ENCODE measurements around the gene RNF41.

Gene RNF41

GRCh38 chr12:56258068-56258819 lies 36.5 kb upstream of the RNF41 start, which contains the start of gene ANKRD52:
TSS of gene ANKRD52 (minus strand) at chr12:56258384. CDS start at chr12:56258269, 115 bp downstream.
- Histone ChIP-seq H3K36me3 (ENCODE audit: control insufficient read depth, insufficient read depth, low read length) (peaks cover 23% of the 10 kb centered on the region), H3K9me3 (ENCODE audit: control insufficient read depth, insufficient read depth, low read length) (no peaks in the 10 kb centered on the region), H3K27me3 (ENCODE audit: control insufficient read depth, insufficient read depth, low read length) (no peaks in the 10 kb centered on the region)

GRCh38 chr12:56257491-56258067 lies 35.9 kb upstream of the RNF41 start:
- H3K27me3 ChIP-seq (ENCODE audit: control insufficient read depth, insufficient read depth, low read length) = no peaks in the 10 kb centered on the region

More at GRCh38 chr12:56258068-56258819, 36.5 kb upstream of the RNF41 start, which contains the start of gene ANKRD52:
- Histone ChIP-seq H3K9ac (ENCODE audit: low read depth, low read length) (peak within 1 kb of the TSS; percentile 88), H3K4me3 (ENCODE audit: low read depth, low read length) (peak within 1 kb of the TSS; percentile 94), H3K4me1 (ENCODE audit: control insufficient read depth, insufficient read depth, low read length) (peaks cover 5% of the 10 kb centered on the region)

GRCh38 chr12:56257071-56257470 lies 35.3 kb upstream of the RNF41 start:
- H3K4me3 ChIP-seq (ENCODE audit: low read depth, low read length) = peak overlapping the region; percentile 90
- no peaks in the 10 kb centered on the region for H3K27me3 ChIP-seq (ENCODE audit: control insufficient read depth, insufficient read depth, low read length)
- no peaks in the 10 kb centered on the region for H3K9me3 ChIP-seq (ENCODE audit: control insufficient read depth, insufficient read depth, low read length)
- peaks cover 35% of the 10 kb centered on the region for H3K36me3 ChIP-seq (ENCODE audit: control insufficient read depth, insufficient read depth, low read length)
- H3K9ac ChIP-seq (ENCODE audit: low read depth, low read length) = no peak overlapping the region
- peaks cover 5% of the 10 kb centered on the region for H3K4me1 ChIP-seq (ENCODE audit: control insufficient read depth, insufficient read depth, low read length)

More at GRCh38 chr12:56257491-56258067, 35.9 kb upstream of the RNF41 start:
- H3K9me3 ChIP-seq (ENCODE audit: control insufficient read depth, insufficient read depth, low read length) = no peaks in the 10 kb centered on the region
- H3K4me1 ChIP-seq (ENCODE audit: control insufficient read depth, insufficient read depth, low read length) = peaks cover 5% of the 10 kb centered on the region
- peaks cover 30% of the 10 kb centered on the region for H3K36me3 ChIP-seq (ENCODE audit: control insufficient read depth, insufficient read depth, low read length)
- peak overlapping the region; percentile 90 for H3K4me3 ChIP-seq (ENCODE audit: low read depth, low read length)
- peak overlapping the region; percentile 60 for H3K9ac ChIP-seq (ENCODE audit: low read depth, low read length)

- Histone ChIP-seq H3K4me1 (ENCODE audit: control insufficient read depth, insufficient read depth, low read length) (peaks cover 5% of the 10 kb centered on the region), H3K36me3 (ENCODE audit: control insufficient read depth, insufficient read depth, low read length) (peaks cover 39% of the 10 kb centered on the region), H3K9ac (ENCODE audit: low read depth, low read length) (no peak overlapping the region), H3K27me3 (ENCODE audit: control insufficient read depth, insufficient read depth, low read length) (no peaks in the 10 kb centered on the region), H3K9me3 (ENCODE audit: control insufficient read depth, insufficient read depth, low read length) (no peaks in the 10 kb centered on the region), H3K4me3 (ENCODE audit: low read depth, low read length) (peak overlapping the region; percentile 90)
These were observed 34.7 kb upstream of the RNF41 start for GRCh38 chr12:56256326-56256960.

- Histone ChIP-seq H3K4me1 (ENCODE audit: control insufficient read depth, insufficient read depth, low read length) (peaks cover 5% of the 10 kb centered on the region), H3K4me3 (ENCODE audit: low read depth, low read length) (no peak overlapping the region), H3K9me3 (ENCODE audit: control insufficient read depth, insufficient read depth, low read length) (no peaks in the 10 kb centered on the region), H3K36me3 (ENCODE audit: control insufficient read depth, insufficient read depth, low read length) (peaks cover 42% of the 10 kb centered on the region), H3K9ac (ENCODE audit: low read depth, low read length) (no peak overlapping the region), H3K27me3 (ENCODE audit: control insufficient read depth, insufficient read depth, low read length) (no peaks in the 10 kb centered on the region)
These were observed 33.9 kb upstream of the RNF41 start for GRCh38 chr12:56255671-56256070.

GRCh38 chr12:56253091-56253490 lies 31.4 kb upstream of the RNF41 start:
- Histone ChIP-seq H3K36me3 (ENCODE audit: control insufficient read depth, insufficient read depth, low read length) (peaks cover 57% of the 10 kb centered on the region), H3K4me1 (ENCODE audit: control insufficient read depth, insufficient read depth, low read length) (peaks cover 5% of the 10 kb centered on the region), H3K9me3 (ENCODE audit: control insufficient read depth, insufficient read depth, low read length) (no peaks in the 10 kb centered on the region), H3K9ac (ENCODE audit: low read depth, low read length) (no peak overlapping the region), H3K4me3 (ENCODE audit: low read depth, low read length) (no peak overlapping the region), H3K27me3 (ENCODE audit: control insufficient read depth, insufficient read depth, low read length) (no peaks in the 10 kb centered on the region)

- H3K9ac ChIP-seq (ENCODE audit: low read depth, low read length) = no peak overlapping the region
- peaks cover 62% of the 10 kb centered on the region for H3K36me3 ChIP-seq (ENCODE audit: control insufficient read depth, insufficient read depth, low read length)
- H3K27me3 ChIP-seq (ENCODE audit: control insufficient read depth, insufficient read depth, low read length) = no peaks in the 10 kb centered on the region
- no peak overlapping the region for H3K4me3 ChIP-seq (ENCODE audit: low read depth, low read length)
- peaks cover 5% of the 10 kb centered on the region for H3K4me1 ChIP-seq (ENCODE audit: control insufficient read depth, insufficient read depth, low read length)
- no peaks in the 10 kb centered on the region for H3K9me3 ChIP-seq (ENCODE audit: control insufficient read depth, insufficient read depth, low read length)
These were observed 30.9 kb upstream of the RNF41 start for GRCh38 chr12:56252649-56253048.

- no peaks in the 10 kb centered on the region for H3K27me3 ChIP-seq (ENCODE audit: control insufficient read depth, insufficient read depth, low read length)
- no peaks in the 10 kb centered on the region for H3K4me1 ChIP-seq (ENCODE audit: control insufficient read depth, insufficient read depth, low read length)
- H3K36me3 ChIP-seq (ENCODE audit: control insufficient read depth, insufficient read depth, low read length) = peaks cover 68% of the 10 kb centered on the region
- H3K9ac ChIP-seq (ENCODE audit: low read depth, low read length) = no peak overlapping the region
- H3K9me3 ChIP-seq (ENCODE audit: control insufficient read depth, insufficient read depth, low read length) = no peaks in the 10 kb centered on the region
- H3K4me3 ChIP-seq (ENCODE audit: low read depth, low read length) = no peak overlapping the region
These were observed 27.0 kb upstream of the RNF41 start for GRCh38 chr12:56248711-56249110.

- Histone ChIP-seq H3K36me3 (ENCODE audit: control insufficient read depth, insufficient read depth, low read length) (peaks cover 66% of the 10 kb centered on the region), H3K9ac (ENCODE audit: low read depth, low read length) (no peak overlapping the region), H3K4me1 (ENCODE audit: control insufficient read depth, insufficient read depth, low read length) (no peaks in the 10 kb centered on the region), H3K9me3 (ENCODE audit: control insufficient read depth, insufficient read depth, low read length) (no peaks in the 10 kb centered on the region), H3K27me3 (ENCODE audit: control insufficient read depth, insufficient read depth, low read length) (no peaks in the 10 kb centered on the region), H3K4me3 (ENCODE audit: low read depth, low read length) (no peak overlapping the region)
These were observed 26.2 kb upstream of the RNF41 start for GRCh38 chr12:56247923-56248322.

- H3K36me3 ChIP-seq (ENCODE audit: control insufficient read depth, insufficient read depth, low read length) = peaks cover 61% of the 10 kb centered on the region
- no peaks in the 10 kb centered on the region for H3K27me3 ChIP-seq (ENCODE audit: control insufficient read depth, insufficient read depth, low read length)
- no peaks in the 10 kb centered on the region for H3K9me3 ChIP-seq (ENCODE audit: control insufficient read depth, insufficient read depth, low read length)
- H3K4me3 ChIP-seq (ENCODE audit: low read depth, low read length) = no peak overlapping the region
- no peaks in the 10 kb centered on the region for H3K4me1 ChIP-seq (ENCODE audit: control insufficient read depth, insufficient read depth, low read length)
- no peak overlapping the region for H3K9ac ChIP-seq (ENCODE audit: low read depth, low read length)
These were observed 22.8 kb upstream of the RNF41 start for GRCh38 chr12:56244494-56244893.

GRCh38 chr12:56243731-56244181 lies 22.0 kb upstream of the RNF41 start:
- Histone ChIP-seq H3K36me3 (ENCODE audit: control insufficient read depth, insufficient read depth, low read length) (peaks cover 58% of the 10 kb centered on the region), H3K9ac (ENCODE audit: low read depth, low read length) (no peak overlapping the region), H3K4me3 (ENCODE audit: low read depth, low read length) (no peak overlapping the region)

More at GRCh38 chr12:56243731-56244181, 22.0 kb upstream of the RNF41 start:
- no peaks in the 10 kb centered on the region for H3K4me1 ChIP-seq (ENCODE audit: control insufficient read depth, insufficient read depth, low read length)
- H3K9me3 ChIP-seq (ENCODE audit: control insufficient read depth, insufficient read depth, low read length) = no peaks in the 10 kb centered on the region
- no peaks in the 10 kb centered on the region for H3K27me3 ChIP-seq (ENCODE audit: control insufficient read depth, insufficient read depth, low read length)

All from iPS-15b (cell line).